OCI-LY1 (cell line): Measurements from ENCODE around the gene SPATA13.

Source experiments
- H2AFZ ChIP-seq: fragments of 200-600 bp; sonication (generic), shearing (Covaris generic); 2 replicates; pipeline ENCODE4 v1.6.0; 2014; ENCODE audit warnings: antibody characterized with exemption, mild to moderate bottlenecking, low read length
- H3F3A ChIP-seq: fragments of 200-600 bp; sonication (generic), shearing (Covaris generic); 2 replicates; pipeline ENCODE4 v1.6.0; 2014; ENCODE audit warnings: mild to moderate bottlenecking, antibody characterized with exemption, low read length, moderate library complexity; ENCODE audit not compliant: insufficient read depth
- H3K27ac ChIP-seq: fragments of 200-600 bp; sonication (generic); 2 replicates; pipeline ENCODE4 v1.5.1; 2014; ENCODE audit warnings: low read length, mixed run types, mild to moderate bottlenecking, low read depth; ENCODE audit not compliant: poor library complexity, severe bottlenecking
- H3K27me3 ChIP-seq: fragments of 200-600 bp; sonication (generic); 2 replicates; pipeline ENCODE4 v1.6.0; 2014; ENCODE audit warnings: antibody characterized with exemption, mild to moderate bottlenecking, low read length, moderate library complexity; ENCODE audit not compliant: insufficient read depth
- H3K36me3 ChIP-seq: fragments of 200-600 bp; sonication (generic); 2 replicates; pipeline ENCODE4 v1.6.1; 2014; ENCODE audit warnings: mild to moderate bottlenecking, antibody characterized with exemption, low read length, moderate library complexity, mixed read lengths; ENCODE audit not compliant: insufficient read depth
- H3K4me1 ChIP-seq: fragments of 200-600 bp; sonication (generic); 2 replicates; pipeline ENCODE4 v1.5.1; 2014; ENCODE audit warnings: mild to moderate bottlenecking, low read length, moderate library complexity; ENCODE audit not compliant: insufficient read depth, severe bottlenecking
- H3K4me2 ChIP-seq: fragments of 200-600 bp; sonication (generic), shearing (Covaris generic); 2 replicates; pipeline ENCODE4 v1.6.1; 2014; ENCODE audit warnings: low read length
- H3K4me3 ChIP-seq: fragments of 200-600 bp; sonication (generic); 2 replicates; pipeline ENCODE4 v1.5.1; 2014; ENCODE audit warnings: low read length, low read depth, mild to moderate bottlenecking, mixed read lengths; ENCODE audit not compliant: poor library complexity, severe bottlenecking
- H3K79me2 ChIP-seq: fragments of 200-600 bp; shearing (Covaris generic); 2 replicates; pipeline ENCODE4 v1.6.1; 2016; ENCODE audit warnings: mixed run types, low read length, mixed read lengths; ENCODE audit not compliant: insufficient read depth
- H3K9ac ChIP-seq: fragments of 200-600 bp; sonication (generic), shearing (Covaris generic); 2 replicates; pipeline ENCODE4 v1.6.1; 2014; ENCODE audit warnings: mild to moderate bottlenecking, low read length, mixed read lengths
- H3K9me2 ChIP-seq: fragments of 200-600 bp; sonication (generic), shearing (Covaris generic); 2 replicates; pipeline ENCODE4 v1.6.1; 2014; ENCODE audit warnings: low read depth, mild to moderate bottlenecking, low read length, mixed read lengths
- H3K9me3 ChIP-seq: fragments of 200-600 bp; shearing (Covaris generic); 2 replicates; pipeline ENCODE4 v1.6.1; 2014; ENCODE audit warnings: low read length, mixed read lengths
- H4K20me1 ChIP-seq: fragments of 200-600 bp; sonication (generic), shearing (Covaris generic); 2 replicates; pipeline ENCODE4 v1.6.0; 2016; ENCODE audit warnings: mild to moderate bottlenecking, low read length; ENCODE audit not compliant: insufficient read depth
- CTCF ChIP-seq: fragments of 200-600 bp; sonication (generic), shearing (Covaris generic); IDR thresholded peaks from 2 replicates; pipeline ENCODE4 v1.5.1; 2017; ENCODE audit warnings: mild to moderate bottlenecking, antibody characterized with exemption, low read length, moderate library complexity, mixed read lengths
- EZH2 ChIP-seq: fragments of 200-600 bp; sonication (generic), shearing (Covaris generic); IDR thresholded peaks from 2 replicates; pipeline ENCODE4 v1.8.0; 2017; ENCODE audit warnings: borderline replicate concordance, mixed run types, mild to moderate bottlenecking, antibody characterized with exemption, low read length, moderate library complexity, mixed read lengths

Gene SPATA13

GRCh38 chr13:24351423-24351822 lies 190.9 kb downstream of the SPATA13 start:
- no peaks in the 10 kb centered on the region for H4K20me1 ChIP-seq

GRCh38 chr13:24353736-24354135 lies 193.2 kb downstream of the SPATA13 start:
- H3K4me1 ChIP-seq = no peaks in the 10 kb centered on the region
- no peak overlapping the region for H3K4me3 ChIP-seq
- no peaks in the 10 kb centered on the region for H3K9me2 ChIP-seq

More at GRCh38 chr13:24351423-24351822, 190.9 kb downstream of the SPATA13 start:
- no peak overlapping the region for H3K9ac ChIP-seq
- no peaks in the 10 kb centered on the region for H3K4me1 ChIP-seq
- no peak overlapping the region for H3K27ac ChIP-seq
- no peak overlapping the region for H3K4me2 ChIP-seq
- H3K36me3 ChIP-seq = no peaks in the 10 kb centered on the region
- no peak overlapping the region for H2AFZ ChIP-seq
- no peaks in the 10 kb centered on the region for H3K79me2 ChIP-seq
- H3K9me3 ChIP-seq = no peaks in the 10 kb centered on the region
- no peak for TF ChIP-seq CTCF
- no peak for TF ChIP-seq EZH2
- no peak overlapping the region for H3K4me3 ChIP-seq
- H3F3A ChIP-seq = no peaks in the 10 kb centered on the region
- no peaks in the 10 kb centered on the region for H3K9me2 ChIP-seq
- no peaks in the 10 kb centered on the region for H3K27me3 ChIP-seq

GRCh38 chr13:24355103-24355502 lies 194.6 kb downstream of the SPATA13 start:
- TF ChIP-seq CTCF = no peak
- TF ChIP-seq EZH2 = no peak
- no peaks in the 10 kb centered on the region for H3K9me2 ChIP-seq
- H3K4me2 ChIP-seq = no peak overlapping the region
- H3K9me3 ChIP-seq = no peaks in the 10 kb centered on the region
- H3K27ac ChIP-seq = no peak overlapping the region
- H4K20me1 ChIP-seq = no peaks in the 10 kb centered on the region
- H2AFZ ChIP-seq = no peak overlapping the region
- H3K36me3 ChIP-seq = no peaks in the 10 kb centered on the region
- H3K4me1 ChIP-seq = no peaks in the 10 kb centered on the region
- H3K27me3 ChIP-seq = no peaks in the 10 kb centered on the region
- H3F3A ChIP-seq = no peaks in the 10 kb centered on the region
- H3K79me2 ChIP-seq = no peaks in the 10 kb centered on the region
- no peak overlapping the region for H3K9ac ChIP-seq
- no peak overlapping the region for H3K4me3 ChIP-seq

More at GRCh38 chr13:24353736-24354135, 193.2 kb downstream of the SPATA13 start:
- H3K4me2 ChIP-seq = no peak overlapping the region
- H3K27me3 ChIP-seq = no peaks in the 10 kb centered on the region
- H3F3A ChIP-seq = no peaks in the 10 kb centered on the region
- H3K79me2 ChIP-seq = no peaks in the 10 kb centered on the region
- no peaks in the 10 kb centered on the region for H3K36me3 ChIP-seq
- TF ChIP-seq CTCF (no peak), EZH2 (no peak)
- no peak overlapping the region for H2AFZ ChIP-seq
- no peaks in the 10 kb centered on the region for H3K9me3 ChIP-seq
- no peaks in the 10 kb centered on the region for H4K20me1 ChIP-seq
- H3K27ac ChIP-seq = no peak overlapping the region
- no peak overlapping the region for H3K9ac ChIP-seq
